ENCODE results near the gene FFAR1.

FFAR1 gene

DNA sequence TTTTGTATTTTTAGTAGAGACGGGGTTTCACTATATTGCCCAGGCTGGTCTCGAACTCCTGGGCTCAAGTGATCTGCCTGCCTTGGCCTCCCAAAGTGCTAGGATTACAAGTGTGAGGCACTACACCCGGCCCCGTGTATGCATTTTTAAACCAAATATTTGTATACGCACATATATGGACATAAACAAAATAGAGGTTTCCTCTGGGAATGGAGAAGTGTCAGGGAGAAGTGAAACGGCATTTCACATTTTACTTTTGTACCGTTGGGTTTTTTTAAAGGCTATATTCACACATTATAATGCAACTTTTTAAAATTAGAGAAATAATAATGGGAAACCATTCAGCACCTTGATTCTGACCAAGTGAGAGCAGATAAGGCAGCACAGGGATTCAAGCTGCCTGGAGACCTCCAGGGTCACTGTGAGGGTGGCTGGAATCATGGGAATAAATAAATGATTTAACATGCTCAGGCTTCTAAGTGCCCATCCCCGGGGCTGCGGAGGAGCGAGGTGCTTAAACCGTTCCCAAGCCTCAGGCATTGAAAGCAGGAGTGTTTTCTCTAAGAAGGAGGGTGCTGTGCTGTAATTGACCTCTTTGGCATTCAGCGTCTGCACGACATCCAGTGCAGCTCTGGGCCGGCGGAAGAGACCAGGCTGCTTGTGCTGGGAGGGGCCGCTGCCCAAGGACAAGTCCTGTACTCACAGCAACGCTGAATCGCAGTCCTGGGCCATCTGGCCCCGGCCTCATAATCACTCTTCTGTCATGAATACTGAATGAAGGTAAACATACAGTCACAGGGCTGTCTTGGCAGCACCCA lies 47.9 kb downstream of the FFAR1 start:
- no peak overlapping the region for H3K27ac ChIP-seq
- no peak for TF ChIP-seq ZFX (IDR thresholded peaks at IDR 0.05; ENCODE audit: borderline replicate concordance)
- TF ChIP-seq, protein P1, sequence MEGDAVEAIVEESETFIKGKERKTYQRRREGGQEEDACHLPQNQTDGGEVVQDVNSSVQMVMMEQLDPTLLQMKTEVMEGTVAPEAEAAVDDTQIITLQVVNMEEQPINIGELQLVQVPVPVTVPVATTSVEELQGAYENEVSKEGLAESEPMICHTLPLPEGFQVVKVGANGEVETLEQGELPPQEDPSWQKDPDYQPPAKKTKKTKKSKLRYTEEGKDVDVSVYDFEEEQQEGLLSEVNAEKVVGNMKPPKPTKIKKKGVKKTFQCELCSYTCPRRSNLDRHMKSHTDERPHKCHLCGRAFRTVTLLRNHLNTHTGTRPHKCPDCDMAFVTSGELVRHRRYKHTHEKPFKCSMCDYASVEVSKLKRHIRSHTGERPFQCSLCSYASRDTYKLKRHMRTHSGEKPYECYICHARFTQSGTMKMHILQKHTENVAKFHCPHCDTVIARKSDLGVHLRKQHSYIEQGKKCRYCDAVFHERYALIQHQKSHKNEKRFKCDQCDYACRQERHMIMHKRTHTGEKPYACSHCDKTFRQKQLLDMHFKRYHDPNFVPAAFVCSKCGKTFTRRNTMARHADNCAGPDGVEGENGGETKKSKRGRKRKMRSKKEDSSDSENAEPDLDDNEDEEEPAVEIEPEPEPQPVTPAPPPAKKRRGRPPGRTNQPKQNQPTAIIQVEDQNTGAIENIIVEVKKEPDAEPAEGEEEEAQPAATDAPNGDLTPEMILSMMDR (IDR thresholded peaks at IDR 0.05), result no peak

DNA sequence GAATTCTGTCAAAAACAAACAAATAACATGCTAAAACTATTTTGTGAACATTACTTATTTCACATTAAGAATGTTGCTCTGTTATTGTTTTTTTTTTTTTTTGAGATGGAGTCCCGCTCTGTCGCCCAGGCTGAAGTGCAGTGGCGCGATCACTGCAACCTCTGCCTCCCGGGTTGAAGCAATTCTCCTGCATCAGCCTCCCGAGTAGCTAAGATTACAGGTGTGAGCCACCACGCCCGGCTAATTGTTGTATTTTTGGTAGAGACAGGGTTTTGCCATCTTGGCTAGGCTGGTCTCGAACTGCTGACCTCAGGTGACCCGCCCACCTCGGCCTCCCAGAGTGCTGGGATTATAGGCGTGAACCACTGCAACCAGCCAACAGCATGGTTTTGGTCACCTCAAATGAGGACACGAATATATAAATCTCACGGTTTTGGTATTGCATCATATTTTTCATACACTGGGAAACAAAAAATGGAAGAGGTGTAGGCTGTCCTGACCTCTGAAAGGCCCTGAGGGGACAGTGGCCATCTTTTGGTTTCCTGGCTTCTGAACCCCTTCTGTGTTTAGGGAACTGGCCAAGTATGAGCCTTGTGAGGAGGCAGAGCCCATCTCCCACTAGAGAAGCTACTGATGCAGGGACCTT lies 48.7 kb downstream of the FFAR1 start:
- TF ChIP-seq ZFX (IDR thresholded peaks at IDR 0.05; ENCODE audit: borderline replicate concordance), result no peak
- TF ChIP-seq, protein P1 (IDR thresholded peaks at IDR 0.05), result no peak
- H3K27ac ChIP-seq, result no peak overlapping the region

DNA sequence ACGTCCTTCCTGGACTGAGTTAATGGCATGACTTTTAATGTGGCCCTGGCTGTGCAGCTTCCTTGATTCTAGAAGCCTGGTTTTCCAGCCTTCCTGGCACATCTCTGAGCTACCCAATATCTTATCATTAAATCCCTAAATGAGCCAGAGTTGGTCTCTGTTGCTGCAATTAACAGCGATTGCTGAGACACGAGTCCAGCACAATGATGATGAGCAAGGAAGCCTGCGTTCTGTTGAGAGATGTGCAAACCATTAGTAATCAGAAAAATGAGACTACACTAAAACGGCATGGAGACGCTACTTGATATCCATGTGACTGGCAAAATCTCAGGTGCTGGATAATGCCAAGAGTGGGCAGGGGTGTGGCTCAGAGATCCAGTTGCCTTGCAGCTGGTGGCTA lies 49.4 kb downstream of the FFAR1 start:
- no peak for TF ChIP-seq ZFX (IDR thresholded peaks at IDR 0.05; ENCODE audit: borderline replicate concordance)
- TF ChIP-seq, protein P1 (IDR thresholded peaks at IDR 0.05), result no peak

More for the DNA sequence above, 49.4 kb downstream of the FFAR1 start:
- no peak overlapping the region for H3K27ac ChIP-seq

Measured in 22Rv1 (cell line).